Osteoblast (primary cell): ENCODE measurements around the gene MBOAT7. TPM values are rescaled to one million over a fixed set of nuclear protein-coding genes. Genes with fewer than 3 reads are reported as not detected.
"Not testable (repeated sequence)": the region's sequence is repeated elsewhere in the genome, so short reads cannot be mapped to it uniquely, and the experiment has no call there.

Experiments
- DNase-seq: peaks from one replicate; pipeline ENCODE4 v3.0.0; 2011; ENCODE audit warnings: low spot score, mixed read lengths; ENCODE audit not compliant: insufficient read length; ENCODE audit errors: missing footprints
- H2AFZ ChIP-seq: 2 replicates; pipeline ENCODE4 v1.6.0; 2011; ENCODE audit warnings: mild to moderate bottlenecking, low read length
- H3K27ac ChIP-seq: 2 replicates; pipeline ENCODE4 v1.5.1; 2011; ENCODE audit warnings: mild to moderate bottlenecking, low read depth, low read length, moderate library complexity
- H3K27me3 ChIP-seq: 2 replicates; pipeline ENCODE4 v1.6.0; 2012; ENCODE audit warnings: mild to moderate bottlenecking, control low read depth, inconsistent platforms, low read length, moderate library complexity; ENCODE audit not compliant: insufficient read depth
- H3K36me3 ChIP-seq: 2 replicates; pipeline ENCODE4 v1.5.1; 2011; ENCODE audit warnings: mild to moderate bottlenecking, low read length, control low read depth, moderate library complexity; ENCODE audit not compliant: insufficient read depth
- H3K4me1 ChIP-seq: 2 replicates; pipeline ENCODE4 v1.5.1; 2011; ENCODE audit warnings: mild to moderate bottlenecking, low read length, control low read depth, moderate library complexity; ENCODE audit not compliant: insufficient read depth
- H3K4me2 ChIP-seq: 2 replicates; pipeline ENCODE4 v1.6.0; 2011; ENCODE audit warnings: mild to moderate bottlenecking, low read length; ENCODE audit not compliant: insufficient read depth
- H3K4me3 ChIP-seq: fragments of 200-600 bp; sonication (generic); 3 replicates; pipeline ENCODE4 v1.5.1; 2012; ENCODE audit warnings: mild to moderate bottlenecking, low read length, inconsistent platforms; ENCODE audit not compliant: insufficient read depth
- H3K79me2 ChIP-seq: 2 replicates; pipeline ENCODE4 v1.6.0; 2012; ENCODE audit warnings: mild to moderate bottlenecking, low read length, control low read depth, inconsistent platforms; ENCODE audit not compliant: insufficient read depth
- H3K9me3 ChIP-seq: 2 replicates; pipeline ENCODE4 v1.5.1; 2011; ENCODE audit warnings: low read depth, low read length, control low read depth
- H4K20me1 ChIP-seq: 2 replicates; pipeline ENCODE4 v1.6.0; 2012; ENCODE audit warnings: mild to moderate bottlenecking, low read length, control low read depth; ENCODE audit not compliant: insufficient read depth
- CTCF ChIP-seq: IDR thresholded peaks from 2 replicates; pipeline ENCODE4 v1.5.1; 2011; ENCODE audit warnings: mild to moderate bottlenecking, low read depth, low read length, moderate library complexity; ENCODE audit errors: extremely low read depth
- total RNA-seq: library from RNA; depleted of rRNA; stranded (reverse); fragments of >200 nt; gene quantifications from 2 replicates; pipeline ENCODE4 v1.2.3, GENCODE V29; 2012

MBOAT7 gene
- total RNA-seq, 1 donor: 26.1 TPM

- no peak overlapping the region for H3K4me2 ChIP-seq
- no peak for TF ChIP-seq CTCF
- peaks cover 19% of the 10 kb centered on the region for H3K36me3 ChIP-seq
- H3K9me3 ChIP-seq: no peaks in the 10 kb centered on the region
- no peak overlapping the region for H3K27ac ChIP-seq
- H3K4me1 ChIP-seq: peaks cover 12% of the 10 kb centered on the region
- no peak overlapping the region for H2AFZ ChIP-seq
- peaks cover 6% of the 10 kb centered on the region for H4K20me1 ChIP-seq
- no peaks in the 10 kb centered on the region for H3K27me3 ChIP-seq
- DNase-seq: no peak
- no peak overlapping the region for H3K4me3 ChIP-seq
- H3K79me2 ChIP-seq: peaks cover 28% of the 10 kb centered on the region
Measured at GRCh38 chr19:54196536-54196935, 7.2 kb upstream of the MBOAT7 start.

GRCh38 chr19:54194463-54194862, 5.1 kb upstream of the MBOAT7 start:
- not testable (repeated sequence) for H3K4me2 ChIP-seq, DNase-seq, H3K27ac ChIP-seq, H3K9me3 ChIP-seq, H3K27me3 ChIP-seq, H4K20me1 ChIP-seq, H3K4me3 ChIP-seq, H2AFZ ChIP-seq, H3K4me1 ChIP-seq
- peaks cover 20% of the 10 kb centered on the region for H3K79me2 ChIP-seq
- peaks cover 15% of the 10 kb centered on the region for H3K36me3 ChIP-seq

- Histone ChIP-seq H4K20me1 (peaks cover 2% of the 10 kb centered on the region), H3K27ac (no peak overlapping the region), H3K4me1 (peaks cover 17% of the 10 kb centered on the region), H3K4me3 (no peak overlapping the region), H3K27me3 (no peaks in the 10 kb centered on the region), H3K36me3 (peaks cover 15% of the 10 kb centered on the region), H3K9me3 (no peaks in the 10 kb centered on the region), H3K79me2 (peaks cover 31% of the 10 kb centered on the region), H3K4me2 (no peak overlapping the region), H2AFZ (no peak overlapping the region)
- no peak for TF ChIP-seq CTCF
- DNase-seq: no peak
Measured at GRCh38 chr19:54193011-54193410, 3.6 kb upstream of the MBOAT7 start.

GRCh38 chr19:54191811-54192453, 2.6 kb upstream of the MBOAT7 start:
- H3K9me3 ChIP-seq: no peaks in the 10 kb centered on the region
- H2AFZ ChIP-seq: peak overlapping the region; percentile 98
- peak; percentile 80 for DNase-seq
- peaks cover 40% of the 10 kb centered on the region for H3K79me2 ChIP-seq
- peaks cover 19% of the 10 kb centered on the region for H3K4me1 ChIP-seq
- TF ChIP-seq CTCF: no peak
- H3K36me3 ChIP-seq: peaks cover 19% of the 10 kb centered on the region
- peaks cover 7% of the 10 kb centered on the region for H4K20me1 ChIP-seq
- H3K27ac ChIP-seq: peak overlapping the region; percentile 94
- peak overlapping the region; percentile 95 for H3K4me2 ChIP-seq
- no peaks in the 10 kb centered on the region for H3K27me3 ChIP-seq
- peak overlapping the region; percentile 86 for H3K4me3 ChIP-seq
